K562 (cell line): Measurements from ENCODE around the gene EIF5B. TPM values are rescaled to one million over a fixed set of nuclear protein-coding genes. Genes with fewer than 3 reads are reported as not detected.
A peak's percentile ranks its signal among the peaks of the same experiment; 100 is the strongest.

ENCODE experiments used
- ATAC-seq: fragments of 200-7000 bp; cut with Tn5 transposase; 3 replicates; pipeline ENCODE4 v1.9.1; 2020; ENCODE audit warnings: moderate library complexity
- BruUV-seq: library from RNA; stranded (reverse); fragments of 400-500 nt; replicated peaks from 2 replicates; lab custom pipeline; 2021; lab: Mats Ljungman, UMichigan
- CTCF ChIA-PET: fragments of 300-600 bp; formaldehyde crosslinking; extraction: SDS; loops from one replicate; lab custom pipeline; 2021; ENCODE audit warnings: low intra/inter-chr PET ratio; lab: Yijun Ruan, JAX
- POLR2A ChIA-PET: fragments of 300-600, 350-650 bp; sonication (Branson Sonifier 250); formaldehyde crosslinking; extraction: SDS; loops from one replicate; lab custom pipeline; 2021; ENCODE audit warnings: antibody characterized with exemption, inconsistent platforms; lab: Yijun Ruan, JAX
- DNase-seq, 4 experiments: peaks; one replicate each; pipeline versions ENCODE4 v3.0.0 to v3.0.0-alpha.2; 2011 to 2018; ENCODE audit warnings: low spot score in 3 of 4, mixed read lengths in 3 of 4; ENCODE audit errors: extremely low read depth in 1 of 4
- FAIRE-seq: peaks from 2 replicates; lab custom pipeline; 2011; peaks lifted over from hg19 to GRCh38; lab: Jason Lieb, UNC
- H2AFZ ChIP-seq: 2 replicates; pipeline ENCODE4 v1.6.0; 2011; ENCODE audit warnings: low read depth, low read length, control low read depth, inconsistent platforms
- H3K27ac ChIP-seq: fragments of 200-600 bp; 3 replicates; pipeline ENCODE4 v1.8.0; 2011; ENCODE audit warnings: low read depth, mild to moderate bottlenecking, control low read depth, inconsistent platforms, low read length, moderate library complexity, mixed read lengths; ENCODE audit errors: extremely low read depth
- H3K27me3 ChIP-seq, 2 experiments: fragments of 300-600 bp in 1 of 2; 2 replicates in 1 of 2; 3 replicates in 1 of 2; pipeline versions ENCODE4 v1.6.0 to v1.8.0; 2011; ENCODE audit warnings: inconsistent platforms in 2 of 2, low read length in 2 of 2, mild to moderate bottlenecking in 1 of 2, mixed read lengths in 1 of 2, moderate library complexity in 1 of 2; ENCODE audit not compliant: control insufficient read depth in 2 of 2, insufficient read depth in 2 of 2
- H3K36me3 ChIP-seq: fragments of 300-600 bp; 3 replicates; pipeline ENCODE4 v1.8.0; 2011; ENCODE audit warnings: mild to moderate bottlenecking, low read length, inconsistent platforms; ENCODE audit not compliant: control insufficient read depth, insufficient read depth
- H3K4me1 ChIP-seq, 2 experiments: fragments of 200-600 bp in 1 of 2; replicated peaks in 1 of 2; 2 replicates in 1 of 2; 3 replicates in 1 of 2; pipeline versions ENCODE4 v1.5.1 to v1.8.0; 2011; ENCODE audit warnings: inconsistent platforms in 2 of 2, low read length in 2 of 2, mild to moderate bottlenecking in 1 of 2, mixed read lengths in 1 of 2, moderate library complexity in 1 of 2; ENCODE audit not compliant: control insufficient read depth in 2 of 2, insufficient read depth in 2 of 2
- H3K4me2 ChIP-seq: 2 replicates; pipeline ENCODE4 v1.6.1; 2011; ENCODE audit warnings: low read length, control low read depth, inconsistent platforms, mixed read lengths; ENCODE audit not compliant: insufficient read depth
- H3K4me3 ChIP-seq: fragments of 200-600 bp; sonication (generic), shearing (Covaris generic); 2 replicates; pipeline ENCODE4 v1.5.1; 2016; ENCODE audit warnings: control low read depth, inconsistent platforms
- H3K79me2 ChIP-seq: fragments of 200-600 bp; 3 replicates; pipeline ENCODE4 v1.8.0; 2011; ENCODE audit warnings: low read length, inconsistent platforms; ENCODE audit not compliant: control insufficient read depth, insufficient read depth
- H3K9ac ChIP-seq, 2 experiments: 2 replicates each; pipeline versions ENCODE4 v1.6.0 to v1.6.1; 2011; ENCODE audit warnings: low read depth in 2 of 2, low read length in 2 of 2, control low read depth in 1 of 2, inconsistent platforms in 1 of 2, mild to moderate bottlenecking in 1 of 2, mixed read lengths in 1 of 2; ENCODE audit not compliant: insufficient read depth in 1 of 2
- H3K9me1 ChIP-seq: one replicate; pipeline ENCODE4 v1.6.0; 2011; ENCODE audit warnings: inconsistent platforms, mild to moderate bottlenecking, low read length, moderate library complexity; ENCODE audit not compliant: control insufficient read depth, insufficient read depth
- H3K9me3 ChIP-seq: replicated peaks from 2 replicates; pipeline ENCODE4 v1.5.1; 2011; ENCODE audit warnings: low read depth, low read length, inconsistent platforms; ENCODE audit not compliant: control insufficient read depth, insufficient read depth
- H4K20me1 ChIP-seq: replicated peaks from 2 replicates; pipeline ENCODE4 v1.6.1; 2011; ENCODE audit warnings: low read length, inconsistent platforms, mixed read lengths; ENCODE audit not compliant: control insufficient read depth, insufficient read depth
- BRD9 ChIP-seq: fragments of 450-650 bp; IDR thresholded peaks from 2 replicates; pipeline ENCODE4 v1.6.1; 2018; ENCODE audit warnings: low read depth; ENCODE audit not compliant: partially characterized antibody
- CEBPZ ChIP-seq: fragments of 150-350 bp; IDR thresholded peaks from 2 replicates; pipeline ENCODE4 v1.6.1; 2014; ENCODE audit warnings: low read depth, mild to moderate bottlenecking, low read length, borderline replicate concordance
- DACH1 ChIP-seq: fragments of 450-650 bp; IDR thresholded peaks from 2 replicates; pipeline ENCODE4 v1.6.1; 2018; ENCODE audit not compliant: partially characterized antibody
- DNMT1 ChIP-seq: fragments of 450-650 bp; IDR thresholded peaks from 2 replicates; pipeline ENCODE4 v1.6.1; 2016; ENCODE audit warnings: antibody characterized with exemption, mild to moderate bottlenecking
- KDM1A ChIP-seq, 2 experiments: fragments of 450-650 bp; IDR thresholded peaks; 2 replicates each; pipeline ENCODE4 v1.6.1; 2016; ENCODE audit warnings: mild to moderate bottlenecking in 2 of 2
- MAFK ChIP-seq: IDR thresholded peaks from 2 replicates; pipeline ENCODE4 v1.6.1; 2011; ENCODE audit warnings: low read length, improper control_type of control experiment
- MCM7 ChIP-seq, 2 experiments: fragments of 450-650 bp; IDR thresholded peaks; 2 replicates each; pipeline ENCODE4 v1.6.1; 2016 to 2018
- PHF21A ChIP-seq: fragments of 450-650 bp; IDR thresholded peaks from 2 replicates; pipeline ENCODE4 v1.6.1; 2017; ENCODE audit warnings: low read depth, borderline replicate concordance
- RBBP5 ChIP-seq: fragments of 200-600 bp; sonication (generic); IDR thresholded peaks from 2 replicates; pipeline ENCODE4 v1.6.1; 2012; ENCODE audit warnings: borderline replicate concordance, mild to moderate bottlenecking, low read length, control low read depth, inconsistent platforms; ENCODE audit not compliant: insufficient read depth, poor library complexity, severe bottlenecking
- RBM22 ChIP-seq: fragments of 200-400 bp; formaldehyde crosslinking; IDR thresholded peaks from 2 replicates; pipeline ENCODE4 v1.6.1; 2018; ENCODE audit warnings: low read length, low read depth; ENCODE audit not compliant: poor library complexity, severe bottlenecking
- WGBS: fragments of 100-300 bp; shearing (Covaris generic); methylation state at CpG from one replicate; pipeline ENCODE4 v1.1.6; 2016; ENCODE audit warnings: low coverage, mixed read lengths; ENCODE audit not compliant: insufficient coverage; ENCODE audit errors: missing lambda C conversion rate; 5-methylcytosine and 5-hydroxymethylcytosine counted together
- in situ Hi-C: fragments of 300-500 bp; cut with MboI; formaldehyde crosslinking; loops from 4 replicates; pipeline ENCODE4 v1.15.0; 2018; ENCODE audit warnings: inconsistent platforms, mixed read lengths
- intact Hi-C: fragments of 100-400 bp; cut with micrococcal nuclease; formaldehyde crosslinking; loops from 2 replicates; pipeline ENCODE4 v1.14.2; 2022
- polyA plus RNA-seq, 8 experiments: library from polyadenylated mRNA; depleted of rRNA in 4 of 8; stranded (reverse) in 5 of 8; unstranded in 3 of 8; fragments of >200 nt; fragmentation: Nextera tagmentation in 2 of 8; fragmentation: Illumina TruSeq in 1 of 8; extraction: Ambion mirVana in 2 of 8; extraction: Trizol in 1 of 8; gene quantifications; 2 replicates each; pipeline versions ENCODE4 v1.2.1 to v1.2.3, GENCODE V29; 2011 to 2014; ENCODE audit warnings: inconsistent platforms in 1 of 8, missing spikeins in 1 of 8
- total RNA-seq, 7 experiments: library from RNA; depleted of rRNA in 6 of 7; stranded (reverse); fragments of >200 nt in 6 of 7; fragmentation: Illumina TruSeq in 2 of 7; extraction: Trizol in 2 of 7; gene quantifications; 2 replicates each; pipeline versions ENCODE4 v1.2.1 to v1.2.3, GENCODE V29; 2011 to 2021; ENCODE audit warnings: low replicate concordance in 1 of 7
- TF ChIP-seq, protein P1 (sequence below), 2 experiments: IDR thresholded peaks; 2 replicates each; pipeline ENCODE4 v1.6.1; 2011; ENCODE audit warnings: borderline replicate concordance in 1 of 2, control low read depth in 1 of 2, low read depth in 1 of 2, low read length in 1 of 2, mild to moderate bottlenecking in 1 of 2, mixed read lengths in 1 of 2, moderate library complexity in 1 of 2; ENCODE audit not compliant: insufficient read depth in 1 of 2, insufficient read length in 1 of 2, poor library complexity in 1 of 2, severe bottlenecking in 1 of 2; ENCODE audit errors: extremely low read depth in 1 of 2

Gene EIF5B
- total and polyA plus RNA-seq, 9 of the 15 experiments (the other 6 are each of a cell fraction or from before 2014, with no cell fraction given): 26.5 to 143 (median 47.7) TPM

- POLR2A ChIA-PET: no interaction called here
- DNase-seq: no peak
Measured at GRCh38 chr2:99346218-99346617, 9.0 kb downstream of the EIF5B start.

GRCh38 chr2:99348173-99348572, 11.0 kb downstream of the EIF5B start:
- Histone ChIP-seq H3K9ac (no peak overlapping the region), H3K36me3 (peaks cover 9% of the 10 kb centered on the region; the same call in 2 of the 3 replicates), H3K27me3 (no peaks in the 10 kb centered on the region), H3K9me1 (no peaks in the 10 kb centered on the region), H3K79me2 (peaks cover 98% of the 10 kb centered on the region), H3K4me1 (peaks cover 2 to 3% of the 10 kb centered on the region in 2 experiments; a peak in 1 of 5 replicates), H4K20me1 (peaks cover 16% of the 10 kb centered on the region), H3K27ac (no peak overlapping the region), H2AFZ (no peak overlapping the region), H3K4me2 (no peak overlapping the region), H3K4me3 (no peak overlapping the region), H3K9me3 (no peaks in the 10 kb centered on the region)
- CTCF ChIA-PET: no interaction called here
- POLR2A ChIA-PET: interaction anchor here (0.6 to 2.1 kb wide), 4 partner anchors 8 to 1061 kb away, joined by 3 to 10 read pairs (median 4); partner anchors contain the start of gene EIF5B
- DNase-seq: no peak
- WGBS: 54% methylated on average over 3 of the region's 3 CpGs
- no peak; the same call in 2 of the 3 replicates for ATAC-seq
- no TSS peak for BruUV-seq
- in situ Hi-C loops: no loop called here
- no peak for FAIRE-seq
- intact Hi-C loops: no loop called here
- TF ChIP-seq, protein P1, sequence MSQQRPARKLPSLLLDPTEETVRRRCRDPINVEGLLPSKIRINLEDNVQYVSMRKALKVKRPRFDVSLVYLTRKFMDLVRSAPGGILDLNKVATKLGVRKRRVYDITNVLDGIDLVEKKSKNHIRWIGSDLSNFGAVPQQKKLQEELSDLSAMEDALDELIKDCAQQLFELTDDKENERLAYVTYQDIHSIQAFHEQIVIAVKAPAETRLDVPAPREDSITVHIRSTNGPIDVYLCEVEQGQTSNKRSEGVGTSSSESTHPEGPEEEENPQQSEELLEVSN (IDR thresholded peaks at IDR 0.05; ENCODE audit: borderline replicate concordance in 1 of 2, extremely low read depth in 1 of 2, insufficient read depth in 1 of 2, insufficient read length in 1 of 2, low read depth in 1 of 2, low read length in 1 of 2, poor library complexity in 1 of 2, severe bottlenecking in 1 of 2): no peak
- TF ChIP-seq MAFK (no peak), RBBP5 (no peak), CEBPZ (no peak), BRD9 (no peak), RBM22 (no peak), DNMT1 (no peak), PHF21A (no peak)

More at GRCh38 chr2:99346218-99346617, 9.0 kb downstream of the EIF5B start:
- H3K36me3 ChIP-seq: peaks cover 16% of the 10 kb centered on the region; the same call in 2 of the 3 replicates
- no peak overlapping the region for H3K4me3 ChIP-seq
- H3K4me2 ChIP-seq: no peak overlapping the region
- TF ChIP-seq DACH1 (peak; percentile 95), MCM7 (IDR thresholded peaks at IDR 0.05) (peak in 1 of 2 experiments; percentile 37; a peak in 1 of 4 replicates), KDM1A (IDR thresholded peaks at IDR 0.05) (no peak)
- ATAC-seq (no peak), FAIRE-seq (no peak)
- H4K20me1 ChIP-seq: peaks cover 18% of the 10 kb centered on the region
- intact Hi-C loops: no loop called here
- no peak overlapping the region for H2AFZ ChIP-seq
- no peak overlapping the region for H3K27ac ChIP-seq
- CTCF ChIA-PET: no interaction called here
- in situ Hi-C loops: no loop called here
- no peak overlapping the region for H3K9ac ChIP-seq
- H3K79me2 ChIP-seq: peaks cover 100% of the 10 kb centered on the region
- peaks cover 0 to 3% of the 10 kb centered on the region in 2 experiments; a peak in 1 of 5 replicates for H3K4me1 ChIP-seq
- no peaks in the 10 kb centered on the region for H3K9me3 ChIP-seq
- no peaks in the 10 kb centered on the region for H3K9me1 ChIP-seq
- no TSS peak for BruUV-seq
- no peaks in the 10 kb centered on the region for H3K27me3 ChIP-seq
